ENCODE measurements around the gene SLBP.

Gene SLBP

DNA sequence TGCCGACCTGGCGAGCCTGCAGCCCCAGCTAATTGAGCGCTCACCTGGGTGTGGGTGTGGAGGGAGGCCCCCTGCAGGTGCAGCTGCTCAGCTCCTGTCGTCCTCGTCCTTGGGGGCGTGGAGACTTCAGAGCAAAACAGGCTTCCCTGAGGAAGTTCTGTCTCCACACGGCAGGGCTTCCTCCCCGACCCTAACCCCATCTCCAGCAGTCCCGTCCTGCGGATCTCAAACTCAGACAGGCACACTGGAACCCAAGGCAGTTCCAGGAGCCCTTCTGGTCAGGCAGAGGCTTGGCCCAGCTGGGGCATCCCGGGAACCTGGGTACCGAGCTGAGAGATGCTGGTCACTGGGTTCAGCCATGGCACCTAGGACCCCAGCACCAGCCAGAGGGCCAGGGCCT lies 33.6 kb upstream of the SLBP start:
- Mint-ChIP-seq H3K27ac (ENCODE audit: low read depth) (no peak overlapping the region), H3K4me1 (no peaks in the 10 kb centered on the region), H3K27me3 (no peaks in the 10 kb centered on the region), H3K36me3 (ENCODE audit: insufficient read depth) (peaks cover 13% of the 10 kb centered on the region), H3K4me3 (no peak overlapping the region), H3K9me3 (no peaks in the 10 kb centered on the region)
- ATAC-seq (replicated peaks; ENCODE audit: extremely low read depth, poor library complexity, severe bottlenecking) (no peak), DNase-seq (ENCODE audit: low spot score in 2 of 2) (no peak)

DNA sequence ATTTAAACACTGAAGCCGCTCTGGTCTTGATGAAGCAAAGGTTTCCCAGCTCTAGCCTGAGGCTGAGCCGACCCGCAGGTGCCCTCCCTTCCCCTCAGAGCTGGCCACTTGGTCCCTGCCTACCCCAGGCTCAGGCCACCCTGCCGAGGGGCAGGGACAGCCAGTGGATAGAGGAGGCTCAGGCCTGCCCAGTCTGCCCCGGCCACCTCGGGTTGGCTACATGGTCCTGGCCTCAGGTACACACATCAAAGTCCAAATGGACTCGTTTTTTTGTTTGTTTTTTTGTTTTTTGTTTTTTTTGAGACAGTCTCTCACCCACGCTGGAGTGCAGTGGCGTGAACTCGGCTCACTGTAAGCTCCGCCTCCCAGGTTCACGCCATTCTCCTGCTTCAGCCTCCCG lies 33.0 kb upstream of the SLBP start:
- Mint-ChIP-seq H3K4me1 (no peaks in the 10 kb centered on the region), H3K9me3 (no peaks in the 10 kb centered on the region), H3K27ac (ENCODE audit: low read depth) (peak overlapping the region; percentile 19), H3K4me3 (no peak overlapping the region), H3K27me3 (no peaks in the 10 kb centered on the region), H3K36me3 (ENCODE audit: insufficient read depth) (peaks cover 18% of the 10 kb centered on the region)
- DNase-seq (ENCODE audit: low spot score in 2 of 2) (no peak), ATAC-seq (replicated peaks; ENCODE audit: extremely low read depth, poor library complexity, severe bottlenecking) (no peak)

DNA sequence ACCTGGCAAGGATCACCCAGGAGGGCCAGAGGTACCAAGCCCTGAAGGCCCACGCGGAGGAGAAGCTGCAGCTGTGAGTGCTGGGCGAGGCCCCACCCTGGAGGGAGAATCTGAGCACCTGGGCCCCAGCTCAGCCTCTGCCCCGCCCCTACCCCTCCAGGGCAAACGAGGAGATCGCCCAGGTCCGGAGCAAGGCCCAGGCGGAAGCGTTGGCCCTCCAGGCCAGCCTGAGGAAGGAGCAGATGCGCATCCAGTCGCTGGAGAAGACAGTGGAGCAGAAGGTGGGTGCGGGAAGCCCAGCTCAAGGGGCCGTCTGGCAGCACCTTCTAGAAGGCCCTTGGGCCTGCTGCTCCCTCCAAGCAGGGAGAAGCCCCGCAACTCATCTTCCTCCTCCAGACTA lies 32.4 kb upstream of the SLBP start:
- H3K36me3 Mint-ChIP-seq (ENCODE audit: insufficient read depth) = peaks cover 22% of the 10 kb centered on the region
- no peaks in the 10 kb centered on the region for H3K4me1 Mint-ChIP-seq
- H3K4me3 Mint-ChIP-seq = no peak overlapping the region
- DNase-seq (ENCODE audit: low spot score in 2 of 2) (no peak), ATAC-seq (replicated peaks; ENCODE audit: extremely low read depth, poor library complexity, severe bottlenecking) (no peak)
- H3K27me3 Mint-ChIP-seq = no peaks in the 10 kb centered on the region
- peak overlapping the region; percentile 19 for H3K27ac Mint-ChIP-seq (ENCODE audit: low read depth)
- H3K9me3 Mint-ChIP-seq = no peaks in the 10 kb centered on the region

DNA sequence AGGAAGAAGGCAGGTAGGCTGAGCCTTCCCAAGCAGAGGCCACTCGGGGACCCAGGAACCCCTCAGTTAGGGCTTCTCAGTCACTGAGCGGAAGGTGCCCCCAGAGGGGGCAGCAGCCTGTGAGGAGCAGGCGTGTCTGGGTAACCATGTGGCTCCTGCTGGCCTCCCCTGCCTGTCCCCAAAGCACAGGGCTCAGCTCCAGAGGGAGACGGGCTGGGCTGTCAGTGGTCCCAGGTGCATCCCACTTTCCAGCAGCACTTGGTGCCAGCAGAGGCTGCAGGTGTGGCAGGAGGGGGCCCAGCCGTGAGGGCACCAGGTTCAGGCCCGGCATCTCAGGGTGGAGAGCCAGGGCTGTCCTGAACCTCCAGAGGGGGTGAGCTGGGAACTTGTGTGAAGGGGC lies 31.9 kb upstream of the SLBP start:
- DNase-seq (ENCODE audit: low spot score in 2 of 2) (no peak), ATAC-seq (replicated peaks; ENCODE audit: extremely low read depth, poor library complexity, severe bottlenecking) (no peak)
- Mint-ChIP-seq H3K27ac (ENCODE audit: low read depth) (no peak overlapping the region), H3K4me1 (no peaks in the 10 kb centered on the region), H3K4me3 (no peak overlapping the region), H3K27me3 (no peaks in the 10 kb centered on the region), H3K9me3 (no peaks in the 10 kb centered on the region), H3K36me3 (ENCODE audit: insufficient read depth) (peaks cover 24% of the 10 kb centered on the region)

DNA sequence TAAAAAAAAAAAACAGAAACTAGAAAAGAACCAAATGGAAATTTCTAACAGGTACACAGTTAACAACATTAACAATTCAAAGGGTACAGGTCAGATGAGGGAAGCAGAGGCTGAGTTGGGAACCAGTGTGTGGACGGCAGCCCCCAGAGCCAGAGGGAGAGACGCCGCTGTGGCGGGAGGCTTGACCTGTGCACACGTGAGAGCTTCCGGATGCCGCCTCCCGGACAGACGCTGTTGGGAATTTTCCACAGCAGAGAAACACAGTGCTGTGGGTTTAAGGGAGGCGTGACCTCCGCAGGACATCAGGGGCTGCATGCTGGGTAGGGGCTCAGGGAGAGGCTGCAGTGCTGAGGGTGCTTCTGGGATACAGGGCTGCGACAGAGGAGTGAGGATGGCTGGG lies 31.4 kb upstream of the SLBP start:
- no peak overlapping the region for H3K27ac Mint-ChIP-seq (ENCODE audit: low read depth)
- H3K4me1 Mint-ChIP-seq = no peaks in the 10 kb centered on the region
- H3K36me3 Mint-ChIP-seq (ENCODE audit: insufficient read depth) = peaks cover 27% of the 10 kb centered on the region
- DNase-seq (ENCODE audit: low spot score in 2 of 2) (no peak), ATAC-seq (replicated peaks; ENCODE audit: extremely low read depth, poor library complexity, severe bottlenecking) (no peak)
- H3K9me3 Mint-ChIP-seq = peaks cover 3% of the 10 kb centered on the region
- no peak overlapping the region for H3K4me3 Mint-ChIP-seq
- H3K27me3 Mint-ChIP-seq = no peaks in the 10 kb centered on the region

DNA sequence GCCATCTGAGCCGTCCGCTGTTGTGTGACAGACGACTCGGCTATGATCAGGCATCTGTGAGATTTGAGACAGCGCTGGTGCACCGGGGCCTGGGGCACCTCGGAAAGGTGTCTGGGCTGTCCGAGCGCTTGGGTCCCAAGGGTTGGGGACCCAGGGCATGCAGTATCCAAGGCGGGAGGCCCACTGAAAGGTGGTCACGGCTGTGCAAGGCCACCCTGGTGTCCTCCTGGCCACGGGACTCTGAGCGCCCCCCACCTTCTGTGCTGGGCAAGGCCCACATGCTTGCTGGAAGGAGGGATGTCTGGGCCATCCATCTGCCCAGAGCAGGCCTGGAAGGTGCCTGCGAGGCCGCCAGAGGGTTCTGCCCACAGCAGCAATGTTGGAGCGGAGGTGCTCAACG lies 29.1 kb upstream of the SLBP start:
- ATAC-seq (replicated peaks; ENCODE audit: extremely low read depth, poor library complexity, severe bottlenecking) (no peak), DNase-seq (ENCODE audit: low spot score in 2 of 2) (no peak)
- no peaks in the 10 kb centered on the region for H3K27me3 Mint-ChIP-seq
- peak overlapping the region; percentile 64 for H3K27ac Mint-ChIP-seq (ENCODE audit: low read depth)
- H3K4me3 Mint-ChIP-seq = no peak overlapping the region
- no peaks in the 10 kb centered on the region for H3K4me1 Mint-ChIP-seq
- H3K36me3 Mint-ChIP-seq (ENCODE audit: insufficient read depth) = peaks cover 33% of the 10 kb centered on the region
- peaks cover 5% of the 10 kb centered on the region for H3K9me3 Mint-ChIP-seq

DNA sequence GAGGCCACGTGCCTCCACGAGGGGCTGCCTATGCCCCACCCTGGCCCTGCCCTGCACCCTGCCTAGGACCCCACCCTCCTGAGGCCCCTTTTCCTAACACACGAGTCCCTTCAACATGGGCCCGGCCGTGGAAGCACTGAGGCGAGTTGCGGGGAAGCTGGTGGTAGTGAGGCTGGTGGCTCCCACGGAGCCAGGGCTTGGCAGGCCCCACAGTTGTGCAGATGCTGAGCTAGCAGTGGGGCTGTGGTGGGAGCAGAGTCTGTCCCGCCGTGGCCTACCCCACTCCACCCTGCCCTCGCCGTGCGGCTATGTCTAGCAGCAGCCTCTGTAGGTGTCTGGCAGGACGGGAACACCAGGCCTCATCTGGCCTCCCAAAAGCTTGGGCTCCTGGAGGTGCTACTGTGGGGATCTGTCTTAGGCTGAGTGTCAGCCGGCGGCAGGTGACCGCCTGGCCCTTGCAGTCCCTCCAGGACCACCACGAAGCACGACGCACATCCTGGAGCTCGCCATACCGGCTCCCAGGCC lies 28.0 kb upstream of the SLBP start:
- no peak overlapping the region for H3K27ac Mint-ChIP-seq (ENCODE audit: low read depth)
- peaks cover 5% of the 10 kb centered on the region for H3K9me3 Mint-ChIP-seq
- H3K27me3 Mint-ChIP-seq = no peaks in the 10 kb centered on the region
- DNase-seq (ENCODE audit: low spot score in 2 of 2) (no peak), ATAC-seq (replicated peaks; ENCODE audit: extremely low read depth, poor library complexity, severe bottlenecking) (no peak)
- peaks cover 32% of the 10 kb centered on the region for H3K36me3 Mint-ChIP-seq (ENCODE audit: insufficient read depth)
- H3K4me1 Mint-ChIP-seq = no peaks in the 10 kb centered on the region
- H3K4me3 Mint-ChIP-seq = no peak overlapping the region

DNA sequence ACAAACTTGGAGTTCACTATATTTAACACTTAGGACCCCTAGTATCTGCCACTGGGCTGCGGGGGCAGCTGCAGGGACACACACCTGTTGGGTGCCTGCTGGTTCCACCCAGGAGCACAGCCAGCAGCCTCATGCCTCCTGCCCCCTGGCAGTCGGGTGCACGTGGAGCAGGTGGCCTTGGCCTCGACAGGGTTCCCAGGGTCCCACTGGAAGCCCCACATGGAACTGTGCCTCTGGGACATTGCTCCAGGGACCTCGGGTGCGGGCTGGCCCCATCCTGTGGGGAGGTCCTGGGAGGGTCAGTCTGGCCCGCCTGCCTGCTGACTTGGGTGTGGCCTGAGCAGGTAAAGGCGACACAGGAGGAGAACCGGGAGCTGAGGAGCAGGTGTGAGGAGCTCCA lies 27.2 kb upstream of the SLBP start:
- H3K4me1 Mint-ChIP-seq = no peaks in the 10 kb centered on the region
- H3K27me3 Mint-ChIP-seq = no peaks in the 10 kb centered on the region
- no peak overlapping the region for H3K4me3 Mint-ChIP-seq
- H3K9me3 Mint-ChIP-seq = peaks cover 5% of the 10 kb centered on the region
- H3K36me3 Mint-ChIP-seq (ENCODE audit: insufficient read depth) = peaks cover 36% of the 10 kb centered on the region
- H3K27ac Mint-ChIP-seq (ENCODE audit: low read depth) = no peak overlapping the region
- ATAC-seq (replicated peaks; ENCODE audit: extremely low read depth, poor library complexity, severe bottlenecking) (no peak), DNase-seq (ENCODE audit: low spot score in 2 of 2) (no peak)

DNA sequence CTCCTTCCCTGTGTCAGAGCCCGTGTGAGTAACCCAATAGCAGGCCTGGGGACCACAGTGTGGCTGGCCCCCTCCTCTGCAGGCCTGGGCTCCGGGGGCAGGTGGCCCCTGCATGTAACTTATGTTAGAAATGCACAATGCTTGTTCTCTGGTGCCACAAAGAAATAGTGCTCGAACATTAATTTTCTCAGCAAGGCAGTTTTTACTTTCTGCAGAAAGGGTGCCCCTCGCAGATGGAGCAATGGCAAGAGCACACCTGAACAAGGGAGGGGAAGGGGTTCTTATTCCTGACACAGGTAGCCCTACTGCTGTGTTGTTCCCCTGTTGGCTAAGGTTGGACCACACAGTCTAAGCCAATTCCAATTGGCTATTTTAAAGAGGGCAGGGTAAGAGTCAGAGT lies 26.3 kb upstream of the SLBP start:
- Mint-ChIP-seq H3K27ac (ENCODE audit: low read depth) (no peak overlapping the region), H3K9me3 (peaks cover 5% of the 10 kb centered on the region), H3K27me3 (no peaks in the 10 kb centered on the region), H3K4me3 (no peak overlapping the region), H3K36me3 (ENCODE audit: insufficient read depth) (peaks cover 37% of the 10 kb centered on the region), H3K4me1 (no peaks in the 10 kb centered on the region)
- DNase-seq (ENCODE audit: low spot score in 2 of 2) (no peak), ATAC-seq (replicated peaks; ENCODE audit: extremely low read depth, poor library complexity, severe bottlenecking) (no peak)

DNA sequence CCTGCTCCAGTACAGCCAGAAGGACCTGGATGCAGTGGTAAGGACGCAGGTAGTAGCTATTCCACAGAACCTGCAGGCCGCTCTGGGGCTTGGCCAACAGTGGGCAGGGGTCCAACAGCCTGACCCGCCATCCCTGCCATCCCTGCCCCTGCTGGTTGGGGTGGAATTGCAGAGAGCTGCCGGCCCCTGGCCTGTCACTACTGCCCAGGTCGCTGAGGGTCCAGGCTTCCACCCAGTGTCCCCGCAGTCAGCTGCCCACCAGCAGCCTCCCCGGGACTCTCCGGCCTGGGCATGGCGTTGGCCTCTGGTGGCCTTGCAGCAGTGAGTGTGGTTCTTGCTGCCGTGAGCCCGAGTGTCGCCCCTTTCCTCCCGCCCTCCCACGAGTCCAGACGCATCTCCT lies 25.5 kb upstream of the SLBP start:
- no peak overlapping the region for H3K27ac Mint-ChIP-seq (ENCODE audit: low read depth)
- no peaks in the 10 kb centered on the region for H3K27me3 Mint-ChIP-seq
- peaks cover 5% of the 10 kb centered on the region for H3K9me3 Mint-ChIP-seq
- no peak for ATAC-seq (replicated peaks; ENCODE audit: extremely low read depth, poor library complexity, severe bottlenecking)
- H3K4me1 Mint-ChIP-seq = no peaks in the 10 kb centered on the region
- DNase-seq (ENCODE audit: low spot score in 2 of 2) = no peak
- no peak overlapping the region for H3K4me3 Mint-ChIP-seq
- H3K36me3 Mint-ChIP-seq (ENCODE audit: insufficient read depth) = peaks cover 42% of the 10 kb centered on the region

DNA sequence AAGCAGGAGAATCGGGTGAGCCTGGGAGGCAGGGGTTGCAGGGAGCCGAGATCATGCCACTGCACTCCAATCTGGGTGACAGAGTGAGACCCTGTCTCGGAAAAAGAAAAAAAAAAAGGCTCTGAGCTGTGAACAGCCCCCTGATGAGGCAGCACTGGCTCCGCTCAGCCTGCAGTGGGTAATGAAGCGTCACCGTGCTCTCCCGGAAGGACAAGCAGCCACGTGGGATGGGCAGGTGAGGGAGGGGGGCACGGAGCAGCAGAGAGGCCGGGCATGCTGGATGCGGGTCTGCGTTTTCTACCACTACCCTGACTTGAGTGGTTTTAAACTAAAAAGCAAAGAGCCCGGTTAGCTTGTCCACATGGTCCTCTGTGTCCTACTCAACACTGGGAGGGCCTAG lies 24.7 kb upstream of the SLBP start:
- Mint-ChIP-seq H3K27me3 (no peaks in the 10 kb centered on the region), H3K4me1 (no peaks in the 10 kb centered on the region), H3K27ac (ENCODE audit: low read depth) (no peak overlapping the region), H3K4me3 (no peak overlapping the region), H3K36me3 (ENCODE audit: insufficient read depth) (peaks cover 42% of the 10 kb centered on the region), H3K9me3 (peaks cover 5% of the 10 kb centered on the region)
- DNase-seq (ENCODE audit: low spot score in 2 of 2) (no peak), ATAC-seq (replicated peaks; ENCODE audit: extremely low read depth, poor library complexity, severe bottlenecking) (no peak)

DNA sequence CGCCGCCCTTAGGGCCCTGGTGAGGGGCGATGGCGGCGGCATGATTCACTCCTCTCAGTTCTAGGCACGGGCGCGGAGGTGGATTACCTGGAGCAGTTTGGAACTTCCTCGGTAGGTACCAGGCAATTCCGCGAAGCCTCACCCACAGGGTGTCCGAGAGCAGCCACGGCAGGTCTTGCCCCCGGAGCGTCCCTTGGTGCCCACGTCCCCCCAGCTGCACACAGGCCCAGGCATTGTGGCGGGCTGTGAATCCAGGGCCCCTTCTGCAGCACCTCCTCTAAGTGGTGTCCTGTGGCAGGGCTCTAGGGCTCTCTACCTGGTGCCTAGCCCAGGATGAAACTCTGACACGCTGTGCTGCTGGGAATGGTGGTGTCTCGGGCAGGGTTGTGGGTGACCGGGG lies 23.1 kb upstream of the SLBP start:
- no peak for DNase-seq (ENCODE audit: low spot score in 2 of 2)
- Mint-ChIP-seq H3K4me3 (no peak overlapping the region), H3K27me3 (no peaks in the 10 kb centered on the region), H3K27ac (ENCODE audit: low read depth) (no peak overlapping the region), H3K36me3 (ENCODE audit: insufficient read depth) (peaks cover 34% of the 10 kb centered on the region), H3K4me1 (no peaks in the 10 kb centered on the region), H3K9me3 (peaks cover 5% of the 10 kb centered on the region)
- ATAC-seq (replicated peaks; ENCODE audit: extremely low read depth, poor library complexity, severe bottlenecking) = no peak

DNA sequence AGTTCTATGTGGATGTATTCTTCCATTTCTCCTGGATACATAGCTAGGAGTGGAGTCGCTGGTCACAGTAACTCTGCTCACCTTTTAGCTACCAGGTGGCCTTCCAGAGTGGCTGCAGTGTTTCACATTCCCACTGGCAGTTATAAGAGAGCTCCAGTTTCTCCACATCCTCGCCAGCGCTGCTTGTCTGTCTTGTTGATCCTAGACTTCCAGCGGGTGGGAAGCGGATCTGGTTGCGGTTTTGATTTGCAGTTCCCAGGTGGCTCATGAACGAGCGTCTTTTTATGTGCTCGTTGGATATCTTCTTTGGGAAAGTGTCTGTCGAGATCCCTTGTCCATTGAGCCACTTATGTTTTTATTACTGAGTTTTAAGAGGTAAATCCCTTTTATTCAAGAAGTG lies 20.8 kb upstream of the SLBP start:
- DNase-seq (ENCODE audit: low spot score in 2 of 2) = no peak
- H3K36me3 Mint-ChIP-seq (ENCODE audit: insufficient read depth) = peaks cover 29% of the 10 kb centered on the region
- no peaks in the 10 kb centered on the region for H3K27me3 Mint-ChIP-seq
- no peak overlapping the region for H3K4me3 Mint-ChIP-seq
- no peak overlapping the region for H3K27ac Mint-ChIP-seq (ENCODE audit: low read depth)
- no peak for ATAC-seq (replicated peaks; ENCODE audit: extremely low read depth, poor library complexity, severe bottlenecking)
- H3K4me1 Mint-ChIP-seq = peaks cover 16% of the 10 kb centered on the region
- no peaks in the 10 kb centered on the region for H3K9me3 Mint-ChIP-seq

DNA sequence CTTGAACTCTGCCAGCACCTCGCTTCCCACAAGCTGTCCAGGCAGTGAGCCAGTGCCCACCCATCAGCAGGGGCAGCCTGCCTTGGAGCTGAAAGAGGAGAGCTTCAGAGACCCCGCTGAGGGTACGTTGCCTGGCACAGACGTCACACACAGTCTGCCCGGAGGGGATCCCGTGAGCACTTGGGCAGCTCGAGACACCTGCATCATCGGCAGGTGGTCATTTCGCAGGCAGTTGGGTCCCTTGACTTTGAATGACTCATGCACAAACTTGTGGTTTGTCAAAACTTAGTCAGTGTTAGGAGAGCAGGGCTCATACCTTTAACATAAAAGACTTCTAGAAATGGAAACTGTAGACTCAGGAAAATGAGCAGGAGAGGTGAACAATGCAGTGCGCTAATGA lies 19.1 kb upstream of the SLBP start:
- Mint-ChIP-seq H3K4me1 (peaks cover 29% of the 10 kb centered on the region), H3K27ac (ENCODE audit: low read depth) (no peak overlapping the region), H3K36me3 (ENCODE audit: insufficient read depth) (peaks cover 33% of the 10 kb centered on the region), H3K27me3 (no peaks in the 10 kb centered on the region), H3K4me3 (no peak overlapping the region), H3K9me3 (no peaks in the 10 kb centered on the region)
- ATAC-seq (replicated peaks; ENCODE audit: extremely low read depth, poor library complexity, severe bottlenecking) (no peak), DNase-seq (ENCODE audit: low spot score in 2 of 2) (no peak)
